GM19035 (cell line): Measurements from ENCODE around the gene ZFP42.
"Not testable (repeated sequence)": the region's sequence is repeated elsewhere in the genome, so short reads cannot be mapped to it uniquely, and the experiment has no call there.

ENCODE experiments used
- ATAC-seq: cut with Tn5 transposase; IDR thresholded peaks from one replicate; pipeline ENCODE4 v1.9.1; 2021; ENCODE audit not compliant: unreplicated experiment

Gene ZFP42

DNA sequence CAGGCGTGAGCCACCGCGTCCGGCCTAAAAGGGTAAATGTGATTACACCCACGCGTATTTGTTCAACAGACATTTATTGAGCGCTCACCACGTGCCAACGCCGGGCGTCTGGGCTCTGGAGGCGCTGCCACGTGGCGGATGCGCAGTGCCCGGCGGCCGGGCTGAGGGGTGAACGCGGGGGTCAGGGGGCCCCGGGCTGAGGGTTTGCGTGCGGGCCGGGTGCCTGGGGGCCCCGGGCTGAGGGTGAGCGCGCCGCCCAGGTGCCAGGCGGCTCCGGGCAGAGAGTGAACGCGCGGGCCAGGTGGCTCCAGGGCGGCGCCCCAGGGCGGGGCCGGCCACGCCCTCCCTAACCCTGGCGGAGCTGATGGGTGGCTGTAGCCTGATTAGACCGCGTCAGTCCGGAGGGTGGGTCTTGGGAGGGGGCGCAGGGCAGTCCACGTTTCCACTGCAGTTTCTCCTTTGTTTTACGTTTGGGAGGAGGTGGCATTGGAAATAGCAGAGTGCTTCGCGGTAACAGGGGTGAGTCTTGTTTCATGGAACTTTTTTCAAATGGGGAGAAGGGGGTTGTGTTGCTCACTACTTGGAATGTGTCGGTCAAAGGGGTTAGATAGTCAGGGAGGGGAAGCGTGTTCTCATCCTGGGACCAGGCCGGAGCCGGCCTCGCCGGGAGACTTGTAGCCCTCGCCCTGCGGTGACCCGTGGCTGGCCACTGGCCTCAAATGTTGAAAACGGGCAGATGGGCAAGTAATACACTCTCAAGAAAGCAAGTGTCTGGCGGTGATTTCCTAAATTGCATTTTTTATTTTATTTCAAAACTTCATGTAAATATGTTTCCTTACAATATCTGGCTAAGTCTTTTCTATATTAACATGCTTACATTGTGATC is at the start of gene ZFP42:
Gene ZFP42, plus strand, starts transcription at position 450 of the 886 bp plus-strand sequence. CDS start 7,037 bp downstream, outside the sequence.
- ATAC-seq: no peak

DNA sequence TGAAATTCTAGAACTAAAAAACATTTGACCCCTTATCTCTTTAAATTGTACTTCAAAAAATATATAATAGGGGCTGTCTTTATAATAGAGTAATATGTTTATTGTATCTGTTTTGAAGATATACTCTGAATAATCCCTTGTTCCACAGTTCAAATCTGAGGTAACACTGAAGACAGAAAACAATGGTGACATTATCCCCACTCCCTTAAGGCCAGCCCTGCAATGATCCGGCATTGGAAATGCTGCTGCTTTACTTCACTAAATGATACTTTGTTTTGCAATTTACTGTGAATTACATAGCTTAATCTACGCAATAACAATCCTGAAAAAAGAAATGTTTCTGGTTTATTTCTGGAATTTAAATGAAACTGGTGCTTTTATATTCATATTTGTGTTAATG is 34.4 kb upstream of the ZFP42 start:
- no peak for ATAC-seq

DNA sequence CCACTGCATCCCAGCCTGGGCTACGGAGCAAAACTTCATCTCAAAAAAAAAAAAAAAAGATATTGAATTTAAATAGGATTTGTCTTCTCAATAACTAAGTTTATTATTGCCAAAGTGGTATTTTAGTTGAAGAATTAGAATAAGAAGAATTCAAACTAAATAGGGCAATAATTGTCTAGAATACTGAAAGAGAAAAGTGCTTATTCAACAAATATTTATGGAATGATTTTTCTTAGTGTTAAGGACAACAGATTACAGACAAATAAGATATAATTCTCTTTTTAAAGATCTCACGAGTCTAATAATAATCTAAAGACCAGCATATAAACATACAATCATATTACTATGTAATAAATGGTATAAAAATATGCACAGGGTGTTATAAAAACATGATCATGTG is 33.6 kb upstream of the ZFP42 start:
- ATAC-seq: no peak

DNA sequence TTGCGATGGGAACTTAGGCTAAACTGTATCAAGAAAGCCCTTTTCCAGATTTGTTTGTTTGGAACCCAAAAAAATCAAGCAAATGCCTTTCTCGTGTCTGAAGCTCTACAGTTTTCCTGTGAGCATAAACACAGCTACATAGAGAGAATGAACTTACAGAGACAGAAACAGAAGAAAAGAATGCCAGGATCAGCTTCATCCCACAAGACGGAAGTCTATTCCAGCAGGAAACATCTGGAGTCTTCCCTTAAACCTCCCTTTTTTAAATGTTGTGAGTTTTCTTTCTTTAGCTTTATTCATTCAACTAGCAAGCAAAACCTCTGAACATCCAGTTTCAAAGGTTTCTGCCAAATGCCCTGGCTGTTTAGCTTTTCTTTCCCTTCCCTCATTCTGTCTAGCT is 32.6 kb upstream of the ZFP42 start:
- ATAC-seq: no peak

DNA sequence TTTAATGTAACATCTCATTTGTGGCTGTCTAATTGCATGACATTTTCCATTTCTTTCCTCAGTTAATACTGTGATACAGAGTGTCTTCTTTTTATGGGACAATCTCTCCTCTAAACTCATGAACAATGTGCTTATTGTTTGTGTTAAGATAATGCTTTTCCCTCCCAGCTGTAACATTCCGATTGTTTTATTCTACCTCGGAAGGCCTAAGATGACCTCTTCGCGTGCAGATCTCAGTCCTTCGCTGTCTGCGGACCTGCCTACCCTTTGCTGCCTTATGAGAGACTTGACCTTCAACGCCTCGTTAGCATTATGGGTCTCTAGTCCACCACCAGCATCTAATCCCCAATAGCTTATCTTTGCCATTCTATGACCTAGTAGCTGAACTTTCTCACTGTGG is 29.8 kb upstream of the ZFP42 start:
- ATAC-seq: no peak

DNA sequence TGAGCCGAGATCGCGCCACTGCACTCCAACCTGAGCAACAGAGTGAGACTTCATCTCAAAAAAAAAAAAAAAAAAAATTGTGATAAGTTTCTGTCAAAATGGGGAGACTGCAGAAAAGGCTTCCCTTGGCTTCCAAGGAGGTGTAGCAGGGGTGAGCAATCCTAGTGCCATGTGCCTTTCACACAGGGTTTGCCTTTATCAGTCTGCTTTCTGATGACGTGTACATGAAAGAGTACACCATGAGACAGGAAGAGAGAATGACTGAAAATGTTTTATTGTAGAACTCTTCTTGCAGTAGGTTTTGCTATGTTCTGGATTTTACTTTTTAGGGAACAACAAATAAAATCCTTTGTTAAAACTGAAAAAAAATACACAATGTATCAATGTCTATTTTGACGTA is 23.4 kb upstream of the ZFP42 start:
- ATAC-seq: no peak

DNA sequence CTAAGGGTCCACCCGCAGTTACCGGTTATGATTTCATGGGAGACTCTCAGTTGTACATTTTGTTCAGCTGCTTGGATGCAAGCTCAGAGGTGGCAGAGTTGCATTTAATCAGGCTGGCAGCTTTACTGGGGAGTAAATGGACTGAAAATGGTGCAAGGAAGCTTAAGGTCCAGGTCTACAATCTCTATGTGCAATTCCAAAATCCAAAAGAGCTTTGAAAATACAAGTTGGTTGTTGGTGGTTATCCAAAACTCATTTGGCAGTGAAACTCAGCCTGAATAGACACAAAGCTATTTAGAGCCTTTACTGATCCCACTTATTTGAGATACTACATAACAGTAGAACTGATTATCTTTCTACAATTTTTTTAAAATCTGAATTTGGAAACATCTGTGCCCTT is 11.8 kb upstream of the ZFP42 start:
- no peak for ATAC-seq

DNA sequence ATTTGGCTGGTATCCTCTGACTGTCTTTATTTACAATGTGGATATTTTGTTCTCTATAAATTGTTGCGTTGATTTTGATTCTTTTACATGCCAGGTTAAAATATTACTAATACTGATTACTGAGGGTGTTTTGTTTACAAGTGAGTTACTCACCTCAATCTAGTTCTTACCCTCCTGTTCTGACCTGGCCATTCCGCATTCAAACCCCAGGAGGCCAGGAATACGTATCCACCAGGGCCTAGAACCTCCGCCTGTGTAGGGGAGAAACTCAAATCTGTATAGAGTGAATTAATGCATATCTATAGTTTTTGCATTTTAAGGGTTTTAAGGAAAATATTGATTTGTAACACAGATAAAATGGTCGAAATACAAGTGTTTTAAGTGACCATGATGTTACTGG is 2.6 kb upstream of the ZFP42 start:
- ATAC-seq: no peak

DNA sequence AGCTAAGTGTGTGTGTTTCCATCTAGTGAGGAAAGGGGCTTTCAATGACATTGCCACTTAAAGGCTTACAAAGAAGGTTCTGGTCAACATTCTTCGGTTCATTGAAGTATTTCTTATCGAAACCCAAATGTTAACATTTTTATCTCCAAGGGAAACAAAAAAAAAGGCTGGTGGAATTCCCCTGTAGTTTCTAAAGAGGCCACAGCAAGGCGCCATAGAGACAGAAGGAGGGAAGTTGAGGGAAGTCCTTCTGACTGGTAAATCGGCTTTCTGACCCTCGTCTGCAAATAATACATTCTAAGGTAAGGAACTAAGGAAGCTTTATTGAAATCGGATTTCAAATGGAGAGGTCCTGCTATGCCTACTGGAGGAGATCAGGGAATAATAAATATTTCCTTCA is 1.7 kb upstream of the ZFP42 start:
- ATAC-seq: no peak

DNA sequence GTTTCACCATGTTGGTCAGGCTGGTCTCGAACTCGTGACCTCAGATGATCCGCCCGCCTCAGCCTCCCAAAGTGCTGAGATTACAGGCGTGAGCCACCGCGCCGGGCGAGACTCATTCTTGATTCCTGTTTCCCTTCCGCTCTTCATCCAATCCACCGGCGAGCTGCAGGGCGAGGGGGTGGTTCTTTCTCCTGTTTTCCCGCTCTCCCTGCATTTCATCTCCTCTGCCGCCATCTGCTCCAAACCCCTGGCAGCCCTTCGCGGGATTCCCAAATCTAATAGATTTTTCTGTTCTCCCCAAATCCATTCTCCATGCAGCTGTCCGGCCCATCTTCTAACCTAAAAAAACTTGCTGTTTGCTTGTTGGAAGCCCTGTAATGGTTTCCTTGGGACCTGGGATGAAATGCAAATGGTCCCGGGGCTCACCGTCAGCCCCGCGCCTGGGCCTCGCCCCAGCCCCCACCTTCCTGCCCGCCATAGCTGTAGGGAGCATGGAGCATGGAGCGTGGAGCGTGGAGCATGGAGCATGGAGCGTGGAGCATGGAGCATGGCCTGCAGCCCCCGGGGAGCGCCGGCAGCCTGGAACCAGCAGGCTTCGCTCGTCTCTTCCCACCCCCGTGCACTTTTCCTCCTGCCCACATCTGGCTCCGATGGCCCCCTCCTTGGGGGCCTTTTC is 1.1 kb downstream of the ZFP42 start:
- ATAC-seq: no peak

DNA sequence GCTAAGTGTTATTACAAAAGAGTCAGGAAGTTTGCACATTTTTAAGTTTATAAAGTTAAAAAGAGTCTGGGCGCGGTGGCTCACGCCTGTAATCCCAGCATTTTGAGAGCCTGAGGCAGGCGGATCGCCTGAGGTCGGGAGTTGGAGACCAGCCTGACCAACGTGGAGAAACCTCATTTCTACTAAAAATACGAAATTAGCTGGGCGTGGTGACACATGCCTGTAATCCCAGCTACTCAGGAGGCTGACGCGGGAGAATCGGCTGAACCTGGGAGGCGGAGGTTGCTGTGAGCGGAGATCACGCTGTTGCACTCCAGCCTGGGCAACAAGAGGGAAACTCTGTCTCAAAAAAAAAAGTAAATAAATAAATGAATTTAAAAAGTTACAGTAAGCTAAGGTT is 2.4 kb downstream of the ZFP42 start:
- ATAC-seq: not testable (repeated sequence)

DNA sequence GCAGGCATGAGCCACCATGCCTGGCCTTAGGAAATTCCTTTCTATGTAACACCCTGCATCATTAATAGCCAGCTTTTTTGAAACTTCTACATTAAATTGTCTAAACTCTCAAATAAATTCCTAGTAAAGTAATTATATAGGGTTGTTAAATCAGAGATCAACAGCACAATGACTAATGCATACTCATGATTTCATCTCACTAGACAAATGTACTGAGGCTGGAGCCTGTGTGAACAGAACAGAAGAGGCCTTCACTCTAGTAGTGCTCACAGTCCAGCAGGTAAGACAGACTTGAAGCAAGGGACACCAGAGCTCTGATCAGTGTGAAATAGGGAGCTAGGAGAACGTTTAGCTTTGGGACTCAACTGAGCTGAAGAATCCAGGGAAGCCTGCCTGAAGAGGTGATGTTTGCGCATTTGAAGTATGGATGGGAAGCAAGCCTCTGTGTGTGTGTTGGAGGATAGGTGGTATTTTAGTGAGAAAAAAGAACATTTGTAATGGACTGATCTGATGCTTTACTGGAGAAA is 3.9 kb downstream of the ZFP42 start:
- ATAC-seq: no peak

DNA sequence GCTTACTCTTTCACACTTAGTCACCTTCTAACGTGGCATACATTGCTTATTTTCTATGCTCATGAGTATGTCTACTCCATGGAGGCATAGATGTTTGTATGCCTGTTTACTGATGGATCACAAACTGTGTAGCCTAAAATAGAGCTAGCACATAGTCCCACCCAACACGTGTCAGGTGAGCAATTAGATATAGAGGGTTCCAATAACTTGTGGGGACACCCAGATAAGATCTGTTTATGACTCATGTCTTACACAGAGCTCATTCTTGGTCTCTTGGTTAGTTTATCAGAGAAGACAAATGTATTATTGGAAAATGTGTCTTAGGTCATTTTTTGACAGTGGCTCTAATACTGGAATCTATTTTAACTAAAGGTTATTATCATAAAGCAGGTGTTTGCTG is 6.8 kb downstream of the ZFP42 start:
- ATAC-seq: no peak

DNA sequence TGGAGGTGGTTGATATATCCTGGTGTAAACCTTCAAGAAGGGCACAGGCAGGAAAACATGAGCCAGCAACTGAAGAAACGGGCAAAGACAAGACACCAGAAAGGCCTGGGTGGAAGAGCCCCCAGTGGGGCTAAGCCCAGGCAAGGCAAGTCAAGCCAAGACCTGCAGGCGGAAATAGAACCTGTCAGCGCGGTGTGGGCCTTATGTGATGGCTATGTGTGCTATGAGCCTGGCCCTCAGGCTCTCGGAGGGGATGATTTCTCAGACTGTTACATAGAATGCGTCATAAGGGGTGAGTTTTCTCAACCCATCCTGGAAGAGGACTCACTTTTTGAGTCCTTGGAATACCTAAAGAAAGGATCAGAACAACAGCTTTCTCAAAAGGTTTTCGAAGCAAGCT is 7.2 kb downstream of the ZFP42 start:
- ATAC-seq: no peak

DNA sequence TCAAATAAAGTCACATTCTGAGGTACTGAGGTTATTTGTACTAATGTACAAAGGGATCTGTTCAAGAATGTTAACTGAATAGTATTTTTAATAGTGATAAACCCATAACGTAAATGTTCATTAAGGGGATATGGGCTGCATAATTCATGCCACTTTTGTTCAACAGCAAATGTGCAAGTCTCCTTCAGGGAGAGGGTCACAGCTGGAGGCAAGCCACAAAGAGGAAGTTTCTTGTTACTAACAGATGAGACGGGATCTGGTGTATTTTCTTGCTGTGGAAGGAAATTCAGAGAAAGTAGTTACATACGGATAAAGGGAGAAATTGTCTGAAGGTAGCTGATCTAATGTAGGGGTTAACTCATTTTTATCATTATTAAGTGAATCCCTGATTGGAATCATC is 10.0 kb downstream of the ZFP42 start:
- ATAC-seq: no peak

DNA sequence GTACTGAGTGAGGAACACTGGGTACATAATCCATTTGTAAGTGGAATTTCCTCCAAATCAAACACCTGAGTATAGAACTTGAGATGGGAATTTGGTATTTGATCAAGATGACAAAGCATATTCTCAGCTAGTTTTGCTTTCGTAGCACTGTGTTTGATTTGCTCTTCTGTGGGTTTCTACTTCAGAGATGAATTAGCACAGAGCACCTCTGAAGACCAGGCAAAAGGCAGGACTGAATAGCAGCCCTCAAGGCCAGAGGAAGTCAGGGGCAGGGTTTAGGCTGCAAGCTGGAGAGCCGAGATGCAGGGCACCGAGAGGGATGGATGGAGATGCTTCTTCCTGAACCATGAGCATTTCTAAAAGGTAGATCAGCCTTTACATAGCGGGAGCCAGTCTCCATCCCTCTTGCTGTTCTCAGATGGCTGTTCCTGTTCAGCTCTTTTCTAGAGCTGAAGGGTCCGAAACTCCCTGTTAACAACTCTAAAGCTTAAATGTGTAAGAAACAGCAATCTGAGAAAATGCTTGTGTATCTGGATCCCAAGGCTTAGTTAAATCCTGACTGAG is 10.8 kb downstream of the ZFP42 start:
- ATAC-seq: no peak

DNA sequence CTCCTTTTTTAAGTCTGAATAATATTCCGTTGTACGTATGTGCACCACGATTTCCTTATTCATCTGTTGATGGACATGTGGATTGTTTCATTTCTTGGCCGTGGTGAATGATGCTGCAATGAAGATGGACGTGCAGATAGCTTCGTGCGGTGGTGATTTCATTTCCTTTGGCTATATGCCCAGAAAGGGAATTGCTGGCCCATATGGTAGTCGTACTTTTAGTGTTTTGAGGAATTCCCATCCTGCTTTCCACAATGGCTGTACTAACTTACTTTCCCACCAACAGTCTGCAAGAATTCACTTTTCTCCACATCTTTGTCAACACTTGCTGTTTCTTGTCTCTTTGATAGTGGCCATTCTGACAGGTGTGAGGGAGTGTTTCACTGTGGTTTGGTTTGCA is 12.8 kb downstream of the ZFP42 start:
- no peak for ATAC-seq

DNA sequence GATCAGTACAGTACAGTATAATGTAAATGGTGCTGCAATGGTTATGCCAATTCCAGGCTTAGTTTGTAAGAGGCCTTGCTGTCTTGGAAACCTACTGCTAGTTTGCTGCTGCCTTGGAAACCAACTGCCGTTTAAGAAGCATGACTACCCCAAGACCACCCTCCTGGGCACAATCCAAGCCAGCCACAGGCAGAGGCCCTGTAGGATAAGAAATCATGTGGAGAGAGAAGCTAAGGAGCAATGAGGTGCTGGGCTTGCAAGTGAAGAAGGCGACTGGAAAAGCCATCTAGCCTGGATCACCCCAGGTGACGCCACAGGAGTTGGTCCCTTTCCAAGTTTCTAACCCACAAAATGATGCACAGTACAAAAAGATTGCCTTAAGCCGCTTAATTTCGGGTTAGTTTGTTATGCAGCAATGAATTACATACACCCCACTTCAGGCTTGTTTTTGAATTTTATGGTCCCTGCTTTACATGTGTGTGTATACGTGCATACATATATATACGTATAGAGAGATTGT is 16.9 kb downstream of the ZFP42 start:
- no peak for ATAC-seq

DNA sequence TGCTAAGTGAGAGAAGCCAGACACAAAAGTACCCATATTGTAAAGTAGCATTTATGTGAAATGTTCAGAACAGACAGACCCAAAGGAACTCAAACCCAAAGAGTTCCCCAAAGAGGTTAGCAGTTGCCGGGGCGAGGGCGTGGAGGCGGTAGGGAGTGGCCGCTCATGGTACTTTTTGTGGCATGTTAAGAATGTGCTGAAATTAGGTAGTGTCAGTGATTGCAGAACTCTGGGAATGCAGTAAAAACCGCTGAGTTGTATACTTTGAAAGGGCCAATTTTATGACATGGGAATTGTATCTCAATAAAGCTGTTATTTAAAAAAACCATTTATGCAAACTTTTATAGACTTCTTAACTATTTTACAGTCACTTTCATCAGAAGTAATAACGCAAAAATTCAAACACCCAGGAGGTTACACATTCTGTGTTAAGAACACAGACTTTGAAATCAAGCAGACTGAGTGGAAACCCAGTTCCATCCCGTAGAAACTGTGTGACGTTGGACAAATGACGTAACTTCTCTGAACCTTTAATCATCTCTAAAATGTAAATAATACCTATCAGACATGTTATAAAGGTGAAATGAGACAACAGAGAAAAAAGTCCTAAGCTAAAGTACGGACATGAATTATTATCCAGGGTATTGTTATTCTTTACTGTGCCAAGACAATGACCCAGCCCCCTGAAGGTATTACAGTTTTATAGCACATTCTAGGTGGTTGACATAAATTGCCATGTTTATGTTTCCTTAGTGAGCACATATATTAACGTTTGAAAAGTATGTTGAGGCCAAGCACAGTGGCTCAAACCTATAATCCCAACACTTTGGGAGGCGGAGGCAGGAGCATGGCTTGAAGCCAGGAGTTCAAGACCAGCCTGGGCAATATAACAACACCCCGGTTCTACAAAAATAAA is 19.7 kb downstream of the ZFP42 start:
- ATAC-seq: no peak

DNA sequence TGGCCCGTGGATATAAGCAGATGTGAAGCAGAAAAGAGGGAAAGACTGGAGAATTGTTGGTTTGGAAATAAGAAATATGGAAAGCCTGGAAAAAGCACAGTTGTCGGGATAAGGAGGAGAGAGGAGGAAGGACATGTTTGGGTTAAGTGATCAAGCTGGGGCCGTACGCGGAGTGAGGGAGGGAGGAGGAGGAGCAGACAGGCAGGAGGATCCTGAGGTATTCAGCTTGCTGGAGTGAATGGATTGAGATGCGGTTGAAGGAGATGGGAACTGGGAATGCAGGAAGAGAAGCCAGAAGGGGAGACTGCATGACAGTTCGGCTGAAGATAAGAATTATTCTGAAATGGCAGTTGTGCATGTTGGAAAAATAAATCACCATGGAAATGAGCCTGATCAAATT is 21.2 kb downstream of the ZFP42 start:
- ATAC-seq: no peak

DNA sequence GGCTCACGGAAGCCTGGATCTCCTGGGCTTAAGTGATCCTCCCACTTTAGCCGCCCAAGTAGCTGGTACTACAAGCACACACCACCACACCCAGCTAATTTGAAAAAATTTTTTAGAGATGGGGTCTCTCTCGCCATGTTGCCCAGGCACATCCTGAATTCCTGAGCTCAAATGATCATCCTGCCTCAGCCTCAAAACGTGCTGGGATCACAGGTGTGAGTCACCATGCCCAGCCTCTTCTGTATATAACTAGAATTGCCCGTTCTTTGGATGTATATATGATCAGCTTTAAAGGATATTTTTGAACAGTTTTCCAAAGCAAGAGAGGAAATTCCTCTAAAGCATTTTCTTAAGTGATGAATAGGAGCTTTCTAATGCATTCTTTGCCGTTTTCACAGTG is 22.7 kb downstream of the ZFP42 start:
- ATAC-seq: no peak
